ENCODE data around the gene FRMD4A.

The FRMD4A gene

GRCh38 chr10:13699216-13699615 lies 631.5 kb downstream of the FRMD4A start:
- no peak for DNase-seq (ENCODE audit: low spot score)

GRCh38 chr10:13698217-13698616 lies 632.5 kb downstream of the FRMD4A start:
- no peak for DNase-seq (ENCODE audit: low spot score)

GRCh38 chr10:13696071-13696470 lies 634.7 kb downstream of the FRMD4A start:
- no peak for DNase-seq (ENCODE audit: low spot score)

- no peak for DNase-seq (ENCODE audit: low spot score)
Measured at GRCh38 chr10:13695588-13695987, 635.1 kb downstream of the FRMD4A start.

GRCh38 chr10:13693783-13694700 lies 636.7 kb downstream of the FRMD4A start:
- no peak for DNase-seq (ENCODE audit: low spot score)

- no peak for DNase-seq (ENCODE audit: low spot score)
Measured at GRCh38 chr10:13690281-13690825, 640.4 kb downstream of the FRMD4A start.

GRCh38 chr10:13686331-13686752 lies 644.4 kb downstream of the FRMD4A start:
- DNase-seq (ENCODE audit: low spot score) = peak; percentile 88

GRCh38 chr10:13685885-13686284 lies 644.8 kb downstream of the FRMD4A start:
- DNase-seq (ENCODE audit: low spot score) = no peak

GRCh38 chr10:13684806-13685482 lies 645.8 kb downstream of the FRMD4A start:
- DNase-seq (ENCODE audit: low spot score) = no peak

GRCh38 chr10:13684252-13684791 lies 646.4 kb downstream of the FRMD4A start:
- peak; percentile 94 for DNase-seq (ENCODE audit: low spot score)

GRCh38 chr10:13683017-13683416 lies 647.7 kb downstream of the FRMD4A start:
- DNase-seq (ENCODE audit: low spot score) = no peak

GRCh38 chr10:13681960-13682359 lies 648.8 kb downstream of the FRMD4A start:
- no peak for DNase-seq (ENCODE audit: low spot score)

- no peak for DNase-seq (ENCODE audit: low spot score)
Measured at GRCh38 chr10:13681528-13681927, 649.2 kb downstream of the FRMD4A start.

- DNase-seq (ENCODE audit: low spot score) = no peak
Measured at GRCh38 chr10:13681095-13681494, 649.6 kb downstream of the FRMD4A start.

GRCh38 chr10:13678101-13678843 lies 652.5 kb downstream of the FRMD4A start:
- no peak for DNase-seq (ENCODE audit: low spot score)

GRCh38 chr10:13674645-13675588 lies 655.8 kb downstream of the FRMD4A start:
- DNase-seq (ENCODE audit: low spot score) = peak; percentile 72

- DNase-seq (ENCODE audit: low spot score) = no peak
Measured at GRCh38 chr10:13673156-13673555, 657.6 kb downstream of the FRMD4A start.

GRCh38 chr10:13672548-13672947 lies 658.2 kb downstream of the FRMD4A start:
- DNase-seq (ENCODE audit: low spot score) = no peak

- DNase-seq (ENCODE audit: low spot score) = no peak
Measured at GRCh38 chr10:13671904-13672303, 658.8 kb downstream of the FRMD4A start.

- no peak for DNase-seq (ENCODE audit: low spot score)
Measured at GRCh38 chr10:13670311-13670710, 660.4 kb downstream of the FRMD4A start.

GRCh38 chr10:13669901-13670300 lies 660.8 kb downstream of the FRMD4A start:
- DNase-seq (ENCODE audit: low spot score) = no peak

Measured in kidney capillary endothelial cell (primary cell).